Measurements from ENCODE around the gene ADAR.

Gene ADAR

DNA sequence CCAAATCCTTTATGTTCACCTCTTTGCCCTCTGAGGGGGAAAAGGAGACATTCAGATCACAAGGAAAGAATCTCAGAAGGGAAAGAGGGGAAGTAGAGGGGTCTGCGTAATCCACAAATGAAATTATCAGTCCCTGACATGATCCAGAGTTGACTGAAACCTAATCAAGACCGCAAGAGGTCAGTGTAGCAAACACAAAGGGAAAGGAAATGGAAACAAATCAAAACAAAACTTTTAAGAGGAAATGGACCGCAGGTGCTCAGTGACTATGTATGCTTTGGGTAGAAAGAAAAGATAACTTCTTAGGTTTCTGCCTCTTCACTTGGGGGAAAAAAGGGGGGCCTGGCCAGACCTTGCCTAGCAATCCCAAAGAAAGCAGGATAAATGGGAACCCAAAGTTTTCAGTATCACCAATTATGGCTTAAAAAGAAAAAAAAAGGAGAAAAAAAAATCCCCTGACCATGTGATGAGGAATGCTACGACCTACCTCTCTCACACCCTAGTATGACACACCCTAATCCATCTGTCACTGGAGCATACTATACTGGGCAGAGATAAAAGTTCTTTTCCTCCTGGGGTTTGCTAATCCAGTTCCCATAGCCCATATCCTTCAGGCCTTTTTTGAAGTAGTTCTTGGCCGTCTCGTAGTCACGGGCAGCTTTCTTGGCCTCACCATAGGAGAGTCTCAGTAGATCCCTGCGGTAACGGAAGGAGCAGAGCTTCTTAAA lies 23.6 kb downstream of the ADAR start:
- no peak for DNase-seq (ENCODE audit: low read depth)

DNA sequence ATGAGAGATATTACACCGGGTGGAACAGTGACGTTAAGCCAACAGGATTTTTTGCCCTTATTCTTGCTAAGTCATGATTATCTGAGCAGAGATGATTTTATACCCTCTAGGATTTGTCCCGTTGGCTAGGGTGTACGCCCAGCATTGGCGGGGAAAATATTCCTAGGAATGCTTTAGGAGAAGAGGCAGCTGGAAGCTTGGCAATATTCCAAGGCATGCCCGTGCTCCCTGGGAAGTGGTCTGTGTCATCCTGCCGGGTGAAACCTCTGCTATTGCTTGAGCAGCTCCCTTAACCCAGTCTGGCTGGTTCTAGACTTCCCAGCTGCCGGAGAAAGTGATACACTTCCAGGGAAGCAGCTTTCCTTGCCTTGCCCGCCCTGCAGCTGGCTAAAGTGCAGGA lies 24.2 kb downstream of the ADAR start:
- no peak for DNase-seq (ENCODE audit: low read depth)

DNA sequence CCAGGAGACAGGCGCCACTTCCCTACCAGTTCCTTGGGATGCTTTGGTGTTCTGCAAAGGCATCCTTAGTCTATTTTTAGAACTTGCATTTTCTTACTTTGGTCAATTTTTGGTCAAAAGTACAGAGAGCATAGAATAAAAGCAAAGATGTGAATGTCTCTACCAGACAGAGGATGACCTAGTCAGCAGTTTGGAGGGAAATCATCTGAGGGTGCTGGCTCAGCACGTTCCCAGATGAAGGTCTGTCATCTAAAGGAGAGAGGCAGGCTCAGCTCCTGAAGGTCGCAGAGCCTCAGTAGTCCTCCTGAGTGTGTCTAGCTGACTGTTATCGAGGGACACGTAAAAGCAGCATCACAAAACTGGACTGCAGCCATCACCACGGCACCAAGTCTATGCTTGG lies 25.1 kb downstream of the ADAR start:
- DNase-seq (ENCODE audit: low read depth), result no peak

DNA sequence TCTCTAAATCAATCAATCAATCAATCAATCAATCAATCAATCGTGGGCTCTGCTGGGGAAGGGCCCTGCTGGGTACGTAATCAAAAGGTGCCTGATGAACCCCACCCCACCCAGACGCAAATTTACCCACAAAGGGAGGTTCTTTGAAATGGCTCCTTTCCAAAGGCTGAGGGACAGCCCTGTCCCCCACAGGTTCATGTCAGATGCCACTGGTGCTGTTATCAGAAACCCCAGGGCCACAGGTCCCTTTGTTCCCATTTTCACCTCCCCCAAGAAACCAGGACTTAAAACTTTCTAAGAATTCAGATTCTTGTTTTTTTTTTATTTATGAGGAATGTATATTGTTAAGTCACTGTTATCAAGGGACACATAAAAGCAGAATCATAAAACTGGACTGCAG lies 26.2 kb downstream of the ADAR start:
- no peak for DNase-seq (ENCODE audit: low read depth)

DNA sequence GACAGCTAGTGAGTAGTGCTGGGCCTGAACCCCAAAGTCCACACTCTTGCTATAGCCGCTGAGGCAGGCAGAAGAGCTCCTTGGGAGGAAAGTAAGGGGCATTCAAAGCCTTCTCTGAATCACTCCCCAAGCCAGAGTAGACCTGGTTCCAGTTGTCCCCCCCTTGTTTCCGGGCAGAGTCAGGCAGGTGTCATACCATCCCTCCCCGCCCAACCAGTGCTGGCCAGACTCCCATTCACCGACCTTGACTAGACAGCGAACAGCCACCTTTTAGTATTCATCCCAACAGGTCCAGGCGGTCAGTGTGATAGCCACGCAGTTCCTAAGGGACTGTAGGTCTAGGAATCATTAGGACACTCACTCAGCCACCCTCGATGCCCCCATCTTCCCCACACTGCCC lies 28.6 kb downstream of the ADAR start:
- no peak for DNase-seq (ENCODE audit: low read depth)

DNA sequence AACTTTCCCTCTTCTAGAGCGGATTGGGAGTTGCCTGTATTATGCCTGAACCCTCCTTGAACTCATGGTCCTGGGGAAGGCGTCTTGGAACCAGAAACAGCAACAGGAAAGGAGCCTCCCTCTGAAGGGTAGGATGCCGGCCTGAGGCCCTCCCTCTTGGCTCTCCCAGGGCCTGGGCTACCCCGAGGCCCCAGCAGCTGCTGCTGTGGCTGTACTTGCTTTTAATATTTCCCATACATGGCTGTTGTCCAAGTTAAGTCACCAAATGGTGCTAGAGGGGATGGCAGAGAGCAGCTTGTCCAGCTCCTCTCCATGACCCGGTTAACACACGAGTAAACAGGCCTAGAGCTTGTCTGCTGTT lies 29.9 kb downstream of the ADAR start:
- no peak for DNase-seq (ENCODE audit: low read depth)

DNA sequence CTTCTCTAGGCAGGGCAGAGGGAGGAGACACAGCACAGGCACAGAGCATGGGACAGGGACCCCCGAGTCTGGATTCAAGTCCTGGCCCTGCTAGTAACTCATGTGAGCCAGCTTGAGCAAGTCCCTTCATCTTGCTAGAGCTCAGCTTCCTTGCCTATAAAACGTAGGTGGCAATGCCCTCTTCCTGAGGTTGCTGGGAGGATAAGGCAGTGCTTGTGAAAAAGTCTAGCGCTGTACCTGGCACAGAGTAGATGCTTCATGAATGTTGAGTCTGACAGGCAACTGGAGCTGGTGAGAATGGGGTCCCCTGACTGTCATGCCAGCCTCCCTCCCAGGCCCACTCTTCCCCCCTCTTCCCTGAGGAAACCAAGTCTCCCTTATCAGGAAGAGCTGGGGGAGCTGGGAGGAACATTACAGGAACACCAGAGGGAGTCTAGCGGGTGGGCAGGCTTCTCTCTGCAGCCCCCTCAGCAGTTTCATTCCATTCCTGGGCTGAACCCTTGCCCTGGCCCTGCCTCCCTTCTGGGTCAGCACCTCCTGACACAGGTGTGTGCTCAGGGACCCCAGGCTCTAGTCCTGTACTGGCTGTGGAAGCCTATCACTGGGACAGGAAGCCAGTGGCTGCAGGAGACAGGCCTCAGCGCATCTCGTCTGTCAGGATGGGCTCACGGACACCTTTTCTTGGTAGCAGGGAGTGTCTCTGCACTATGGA lies 30.5 kb downstream of the ADAR start:
- DNase-seq (ENCODE audit: low read depth), result no peak

DNA sequence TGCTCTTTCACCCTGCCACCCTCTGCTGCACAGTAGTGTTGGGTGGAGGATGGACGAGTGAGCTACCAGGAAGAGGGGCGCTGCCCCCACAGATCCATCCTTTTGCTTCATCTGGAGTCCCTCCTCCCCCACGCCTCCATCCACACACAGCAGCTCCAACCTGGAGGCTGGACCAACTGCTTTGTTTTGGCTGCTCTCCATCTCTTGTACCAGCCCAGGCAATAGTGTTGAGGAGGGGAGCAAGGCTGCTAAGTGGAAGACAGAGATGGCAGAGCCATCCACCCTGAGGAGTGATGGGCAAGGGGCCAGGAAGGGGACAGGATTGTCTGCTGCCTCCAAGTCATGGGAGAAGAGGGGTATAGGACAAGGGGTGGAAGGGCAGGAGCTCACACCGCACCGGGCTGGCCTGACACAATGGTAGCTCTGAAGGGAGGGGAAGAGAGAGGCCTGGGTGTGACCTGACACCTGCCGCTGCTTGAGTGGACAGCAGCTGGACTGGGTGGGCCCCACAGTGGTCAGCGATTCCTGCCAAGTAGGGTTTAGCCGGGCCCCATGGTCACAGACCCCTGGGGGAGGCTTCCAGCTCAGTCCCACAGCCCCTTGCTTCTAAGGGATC lies 31.9 kb downstream of the ADAR start:
- no peak for DNase-seq (ENCODE audit: low read depth)

DNA sequence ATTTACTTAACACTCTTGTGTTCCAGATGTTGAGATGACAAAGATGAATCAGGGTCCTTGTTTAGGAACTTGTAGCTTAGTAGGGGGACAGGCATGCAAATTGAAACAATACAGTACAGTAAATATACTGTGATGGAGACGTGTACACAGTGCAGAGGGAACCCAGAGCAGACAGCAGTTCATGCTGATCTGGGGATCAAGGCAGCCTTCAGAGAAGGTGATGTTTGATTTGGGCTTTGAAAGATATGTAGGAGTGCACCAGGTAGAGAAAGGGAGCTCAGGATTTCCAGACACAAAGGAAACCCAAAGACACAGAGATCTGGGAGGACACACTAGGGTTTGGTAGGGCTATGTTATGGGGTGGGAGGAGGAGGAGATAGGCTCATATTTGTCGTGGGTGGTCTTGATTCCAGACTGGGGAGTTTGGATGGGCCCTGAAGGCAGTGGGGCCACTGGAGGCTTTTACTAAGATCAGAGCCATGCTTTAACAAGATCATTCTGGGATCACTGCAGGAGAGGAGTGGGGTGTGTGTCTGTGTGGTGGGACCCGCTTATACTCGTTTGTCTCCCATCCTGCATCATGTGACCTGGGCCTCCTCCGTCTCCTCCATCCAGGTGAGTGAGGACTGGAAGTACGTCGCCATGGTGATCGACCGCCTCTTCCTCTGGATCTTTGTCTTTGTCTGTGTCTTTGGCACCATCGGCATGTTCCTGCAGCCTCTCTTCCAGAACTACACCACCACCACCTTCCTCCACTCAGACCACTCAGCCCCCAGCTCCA lies 32.6 kb downstream of the ADAR start:
- no peak for DNase-seq (ENCODE audit: low read depth)

DNA sequence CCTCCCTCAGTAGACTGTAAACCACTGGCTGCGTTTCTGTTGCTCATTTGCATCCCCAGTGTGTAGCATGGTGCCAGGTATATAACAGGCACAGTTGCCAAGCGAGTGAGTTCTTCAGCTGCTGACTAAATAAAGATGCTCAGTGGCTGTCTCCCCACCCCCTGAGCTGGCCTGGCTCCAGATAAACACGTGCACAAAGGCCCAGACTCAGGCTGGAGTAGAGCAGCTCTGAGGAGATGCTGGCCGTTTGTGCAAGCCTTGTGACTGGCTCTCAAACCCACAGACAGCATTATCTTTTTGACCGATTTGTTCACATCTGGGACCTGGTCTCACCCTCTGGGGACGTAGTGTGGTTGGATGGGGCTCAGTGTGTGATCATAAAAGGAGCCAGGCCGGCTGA lies 33.3 kb downstream of the ADAR start:
- peak; percentile 34 for DNase-seq (ENCODE audit: low read depth)

DNA sequence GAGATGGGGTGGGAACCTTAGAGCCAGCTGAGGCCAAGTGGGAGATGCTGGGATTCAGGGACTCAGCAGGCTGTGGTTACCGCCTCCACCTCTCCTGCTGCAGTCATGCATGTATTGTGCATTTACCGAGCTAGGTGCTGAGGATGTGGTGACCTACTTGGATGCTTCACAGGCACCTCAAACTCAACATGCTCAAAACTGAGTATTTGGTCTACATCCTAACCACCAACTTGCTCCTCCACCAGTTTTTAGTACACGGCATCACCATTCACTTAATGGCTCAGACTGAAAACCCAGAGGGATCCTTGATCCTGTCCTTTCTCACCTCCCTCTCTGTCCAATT lies 34.8 kb downstream of the ADAR start:
- DNase-seq (ENCODE audit: low read depth), result no peak

DNA sequence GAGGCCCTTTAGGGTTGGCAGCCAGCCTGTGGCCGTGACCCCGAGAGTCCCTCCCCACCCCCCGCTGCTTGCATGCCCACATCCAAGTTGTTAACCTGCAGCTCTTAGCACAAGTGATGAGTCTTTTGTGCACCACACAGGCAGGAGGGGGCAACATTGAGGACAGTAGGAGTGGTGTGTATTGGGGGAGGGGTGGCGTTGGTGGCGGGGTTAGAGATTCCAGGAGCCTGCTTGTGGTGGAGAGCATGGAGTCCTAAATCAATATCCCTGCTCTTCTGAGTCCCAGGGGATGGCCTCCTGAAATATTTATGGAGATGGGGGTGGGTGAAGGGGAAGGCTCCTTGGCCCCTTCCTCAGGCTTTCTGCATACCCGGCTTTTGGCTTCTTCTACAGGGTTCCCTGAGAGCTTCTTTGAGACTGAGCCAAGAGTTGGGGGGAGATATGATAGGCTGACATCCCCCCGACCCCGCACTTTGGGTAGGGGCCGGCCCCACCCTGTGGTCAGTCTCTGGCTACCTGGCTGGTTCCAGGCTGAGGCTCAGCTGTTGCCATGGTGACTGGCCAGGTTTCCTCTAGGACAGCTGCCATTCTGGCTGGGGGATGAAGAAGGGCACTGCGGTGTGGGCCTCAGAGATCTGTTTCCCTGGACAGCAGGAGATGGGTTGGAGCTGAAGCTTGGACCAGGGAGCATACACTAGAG lies 35.4 kb downstream of the ADAR start:
- DNase-seq (ENCODE audit: low read depth), result no peak

DNA sequence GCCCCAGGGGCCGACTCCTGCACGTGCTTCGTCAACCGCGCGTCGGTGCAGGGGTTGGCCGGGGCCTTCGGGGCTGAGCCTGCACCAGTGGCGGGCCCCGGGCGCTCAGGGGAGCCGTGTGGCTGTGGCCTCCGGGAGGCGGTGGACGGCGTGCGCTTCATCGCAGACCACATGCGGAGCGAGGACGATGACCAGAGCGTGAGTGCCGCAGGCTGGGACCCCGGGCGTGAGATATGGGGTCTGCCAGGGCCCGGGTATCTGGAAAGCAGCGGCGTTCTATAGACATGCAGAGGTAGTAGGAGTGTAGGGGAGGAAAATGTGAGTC lies 36.1 kb downstream of the ADAR start:
- no peak for DNase-seq (ENCODE audit: low read depth)

DNA sequence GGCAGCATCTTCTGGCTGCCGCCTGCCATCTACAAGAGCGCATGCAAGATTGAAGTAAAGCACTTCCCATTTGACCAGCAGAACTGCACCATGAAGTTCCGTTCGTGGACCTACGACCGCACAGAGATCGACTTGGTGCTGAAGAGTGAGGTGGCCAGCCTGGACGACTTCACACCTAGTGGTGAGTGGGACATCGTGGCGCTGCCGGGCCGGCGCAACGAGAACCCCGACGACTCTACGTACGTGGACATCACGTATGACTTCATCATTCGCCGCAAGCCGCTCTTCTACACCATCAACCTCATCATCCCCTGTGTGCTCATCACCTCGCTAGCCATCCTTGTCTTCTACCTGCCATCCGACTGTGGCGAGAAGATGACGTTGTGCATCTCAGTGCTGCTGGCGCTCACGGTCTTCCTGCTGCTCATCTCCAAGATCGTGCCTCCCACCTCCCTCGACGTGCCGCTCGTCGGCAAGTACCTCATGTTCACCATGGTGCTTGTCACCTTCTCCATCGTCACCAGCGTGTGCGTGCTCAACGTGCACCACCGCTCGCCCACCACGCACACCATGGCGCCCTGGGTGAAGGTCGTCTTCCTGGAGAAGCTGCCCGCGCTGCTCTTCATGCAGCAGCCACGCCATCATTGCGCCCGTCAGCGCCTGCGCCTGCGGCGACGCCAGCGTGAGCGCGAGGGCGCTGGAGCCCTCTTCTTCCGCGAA lies 36.6 kb downstream of the ADAR start:
- DNase-seq (ENCODE audit: low read depth), result no peak

DNA sequence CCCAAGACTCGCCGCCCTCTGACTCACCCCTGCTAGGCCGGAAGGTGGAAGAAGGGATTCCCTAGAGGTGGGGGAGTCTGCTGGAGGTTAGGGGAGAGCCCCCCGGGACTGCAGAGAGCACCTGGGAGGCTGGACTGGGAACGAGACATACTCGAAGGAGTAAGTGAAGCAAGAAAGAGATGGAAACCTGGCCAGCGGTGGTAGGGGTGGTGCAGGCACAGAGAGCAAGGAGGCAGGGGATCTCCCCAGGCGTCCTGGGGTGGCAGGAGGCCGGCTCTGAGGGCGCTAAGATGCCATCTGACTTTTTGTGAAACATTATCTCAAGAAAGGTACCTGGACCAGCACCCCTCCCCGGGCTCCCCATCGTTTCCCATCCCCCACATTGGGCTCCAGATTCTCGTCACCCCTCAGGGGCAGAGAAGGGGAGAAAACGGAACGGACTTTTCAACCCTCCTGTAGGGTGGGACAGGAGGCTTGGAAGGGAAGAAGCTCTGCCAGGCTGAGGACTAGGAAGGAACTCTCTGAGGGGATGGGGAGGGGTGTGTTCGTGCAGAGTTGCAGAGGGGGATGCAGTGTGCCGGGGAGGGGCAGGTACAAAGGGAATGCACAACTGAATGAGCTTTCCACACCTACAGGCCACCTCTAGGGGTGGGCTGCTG lies 39.7 kb downstream of the ADAR start:
- DNase-seq (ENCODE audit: low read depth), result no peak

DNA sequence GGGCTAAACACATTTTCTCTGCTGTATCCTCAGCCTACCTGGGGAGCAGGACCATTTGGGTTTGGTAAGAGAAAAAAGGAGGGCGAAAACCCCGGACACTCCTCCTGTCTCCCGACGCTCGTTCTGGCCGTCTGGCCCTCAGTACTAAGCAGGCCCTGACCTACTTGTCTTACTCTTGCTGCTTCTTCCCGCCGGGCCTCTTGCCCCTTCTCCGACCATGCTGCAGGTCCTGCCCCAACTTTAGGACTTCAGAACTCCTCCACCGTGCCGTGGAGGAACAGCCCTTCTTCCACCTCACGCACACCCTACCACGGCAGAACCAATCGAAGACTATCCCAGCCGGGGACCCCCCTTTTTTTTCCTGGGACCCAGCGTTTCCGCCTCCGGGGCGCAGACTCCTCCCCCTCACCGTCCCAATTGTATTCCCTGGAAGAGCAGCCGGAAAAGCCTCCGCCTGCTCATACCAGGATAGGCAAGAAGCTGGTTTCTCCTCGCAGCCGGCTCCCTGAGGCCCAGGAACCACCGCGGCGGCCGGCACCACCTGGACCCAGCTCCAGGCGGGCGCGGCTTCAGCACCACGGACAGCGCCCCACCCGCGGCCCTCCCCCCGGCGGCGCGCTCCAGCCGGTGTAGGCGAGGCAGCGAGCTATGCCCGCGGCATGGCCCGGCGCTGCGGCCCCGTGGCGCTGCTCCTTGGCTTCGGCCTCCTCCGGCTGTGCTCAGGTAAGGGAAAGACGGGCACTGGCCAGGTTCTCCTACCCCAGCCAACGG lies 40.4 kb downstream of the ADAR start, which contains the start of gene CHRNB2:
Gene CHRNB2, plus strand, starts transcription at position 393 of the 771 bp plus-strand sequence. Its CDS starts 267 bp downstream, at position 660.
- DNase-seq (ENCODE audit: low read depth), result peak; percentile 27

DNA sequence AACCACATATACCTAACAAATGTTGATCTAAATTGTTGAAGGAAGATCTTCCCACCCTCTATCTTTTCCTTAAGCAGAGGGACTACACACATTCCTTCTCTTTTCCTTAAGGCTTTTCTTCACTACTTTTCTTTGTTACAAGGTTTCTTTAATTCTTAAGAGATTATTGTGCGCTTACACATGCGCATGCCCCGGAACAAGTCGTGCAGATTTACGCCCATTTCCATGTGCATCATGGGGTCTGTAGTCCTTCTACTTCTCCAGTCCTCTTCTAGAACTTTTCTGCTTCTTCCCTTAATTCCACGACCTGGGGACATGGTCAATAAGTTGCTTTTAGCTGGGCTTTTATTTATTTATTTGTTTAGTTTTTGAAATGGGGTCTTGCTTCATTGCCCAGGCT lies 42.1 kb downstream of the ADAR start:
- no peak for DNase-seq (ENCODE audit: low read depth)

DNA sequence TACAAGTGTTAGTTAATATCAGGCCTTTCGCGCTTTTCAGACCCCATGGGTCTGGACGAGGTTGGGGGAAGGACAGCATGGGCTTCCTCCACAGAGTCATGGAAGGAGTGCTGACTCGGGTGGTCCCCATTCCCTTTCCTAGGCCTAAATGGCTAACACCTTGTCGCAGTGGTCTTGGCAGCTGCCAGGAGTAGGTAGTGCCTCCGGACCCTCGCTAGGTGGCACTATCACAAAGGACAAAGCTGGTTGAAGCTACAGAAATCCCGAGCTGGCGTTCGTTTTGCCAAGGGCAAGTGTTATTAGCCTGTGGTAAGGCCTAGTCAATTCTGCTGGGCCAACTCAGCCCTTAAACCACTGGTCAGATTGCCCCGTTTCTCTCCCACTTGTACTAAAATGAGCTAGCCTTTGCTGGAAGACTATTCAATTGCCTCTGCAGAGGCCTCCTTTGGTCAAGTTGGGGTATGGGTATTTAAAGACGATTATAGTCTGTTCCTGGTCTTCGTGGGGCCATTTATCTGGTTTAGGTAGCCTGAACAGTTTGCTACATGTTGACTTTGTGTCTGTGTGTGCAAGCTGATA lies 48.4 kb downstream of the ADAR start:
- peak; percentile 90 for DNase-seq (ENCODE audit: low read depth)

DNA sequence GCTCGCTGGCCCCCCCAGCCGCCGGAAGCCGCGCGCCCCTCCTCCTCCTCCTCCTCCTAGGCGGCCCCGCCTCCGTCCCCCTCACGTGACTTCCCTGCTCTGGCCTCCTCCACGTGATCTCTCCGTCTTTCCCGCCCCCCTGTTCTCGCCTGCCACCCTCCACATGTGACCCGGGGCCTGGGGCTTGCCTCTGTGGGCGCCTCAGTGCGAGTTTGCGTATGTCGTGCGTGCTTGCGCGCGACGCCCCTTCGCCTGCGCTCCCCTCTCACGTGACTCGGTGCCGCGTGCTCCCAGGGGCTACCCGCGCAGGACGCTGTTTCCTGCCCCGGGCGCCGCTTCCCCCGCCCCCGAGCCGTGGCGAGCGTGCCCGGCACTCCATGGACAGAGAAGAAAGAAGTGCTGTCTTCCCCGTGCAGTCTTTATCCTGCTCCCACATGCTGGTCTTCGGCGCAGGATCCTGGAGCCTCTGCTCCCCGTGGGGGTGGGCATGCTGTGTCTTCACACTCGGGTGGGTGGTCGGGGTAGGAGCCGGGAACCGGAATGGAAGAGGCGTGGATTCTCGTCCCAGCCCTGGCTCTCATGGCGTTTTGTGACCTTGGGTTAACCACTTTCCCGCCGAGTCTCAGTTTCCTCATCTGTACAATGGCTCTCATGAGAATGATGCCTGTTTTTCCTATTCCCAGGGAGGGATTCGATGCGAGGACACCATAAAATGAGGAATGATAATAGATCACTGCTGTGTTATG lies 49.1 kb downstream of the ADAR start:
- DNase-seq (ENCODE audit: low read depth), result peak; percentile 99

Data from iris pigment epithelial cell (primary cell).